Panc1 (cell line): ENCODE measurements around the gene ADGRV1. TPM values are rescaled to one million over a fixed set of nuclear protein-coding genes. Genes with fewer than 3 reads are reported as not detected.

Experiments used
- ATAC-seq: fragments of 200-7000 bp; cut with Tn5 transposase; 2 replicates; pipeline ENCODE4 v1.9.1; 2020; ENCODE audit warnings: mild to moderate bottlenecking, moderate library complexity
- BruUV-seq: library from RNA; stranded (reverse); fragments of 400-500 nt; replicated peaks from 2 replicates; lab custom pipeline; 2021; lab: Mats Ljungman, UMichigan
- CTCF ChIA-PET: fragments of 300-600 bp; sonication (Branson Sonifier 250); formaldehyde crosslinking; loops from one replicate; lab custom pipeline; 2022; ENCODE audit warnings: antibody characterized with exemption; lab: Charles Lee
- POLR2A ChIA-PET: fragments of 300-600 bp; sonication (Branson Sonifier 250); formaldehyde crosslinking; loops from one replicate; lab custom pipeline; 2022; ENCODE audit warnings: antibody characterized with exemption; lab: Charles Lee
- DNase-seq: peaks from one replicate; pipeline ENCODE4 v3.0.0-alpha.2; 2010; ENCODE audit warnings: low read depth, low spot score
- H3K27ac ChIP-seq: 2 replicates; pipeline ENCODE4 v1.5.1; 2011; ENCODE audit warnings: mild to moderate bottlenecking, low read length, inconsistent platforms
- H3K27me3 ChIP-seq: fragments of 200-500 bp; sonication (Bioruptor generic); 2 replicates; pipeline ENCODE4 v1.6.0; 2014; ENCODE audit warnings: low read length, inconsistent platforms; ENCODE audit not compliant: control insufficient read depth, insufficient read depth
- H3K36me3 ChIP-seq: fragments of 200-500 bp; sonication (Bioruptor generic); 2 replicates; pipeline ENCODE4 v1.5.1; 2014; ENCODE audit warnings: inconsistent platforms, mild to moderate bottlenecking, low read length, moderate library complexity; ENCODE audit not compliant: control insufficient read depth, insufficient read depth
- H3K4me1 ChIP-seq: 2 replicates; pipeline ENCODE4 v1.5.1; 2011; ENCODE audit warnings: inconsistent platforms, mild to moderate bottlenecking, low read length, moderate library complexity; ENCODE audit not compliant: control insufficient read depth, insufficient read depth
- H3K4me3 ChIP-seq, 2 experiments: 2 replicates each; pipeline ENCODE4 v1.5.1; 2011 to 2012; ENCODE audit warnings: low read depth in 2 of 2, low read length in 2 of 2, mild to moderate bottlenecking in 2 of 2, inconsistent platforms in 1 of 2, moderate library complexity in 1 of 2
- H3K9me3 ChIP-seq: fragments of 200-500 bp; sonication (Bioruptor generic); 2 replicates; pipeline ENCODE4 v1.5.1; 2014; ENCODE audit warnings: low read depth, mild to moderate bottlenecking, inconsistent platforms, low read length, moderate library complexity; ENCODE audit not compliant: control insufficient read depth, insufficient read depth
- CTCF ChIP-seq: fragments of 450-650 bp; IDR thresholded peaks from 2 replicates; pipeline ENCODE4 v1.5.1; 2017; ENCODE audit warnings: mild to moderate bottlenecking
- POLR2AphosphoS5 ChIP-seq: IDR thresholded peaks from 2 replicates; pipeline ENCODE4 v1.6.1; 2012; ENCODE audit warnings: mild to moderate bottlenecking, low read depth, low read length, moderate library complexity
- REST ChIP-seq, 2 experiments: IDR thresholded peaks; 2 replicates each; pipeline ENCODE4 v1.6.1; 2011 to 2012; ENCODE audit warnings: low read depth in 2 of 2, control low read depth in 1 of 2, low read length in 1 of 2, mild to moderate bottlenecking in 1 of 2, moderate library complexity in 1 of 2; ENCODE audit not compliant: insufficient read depth in 1 of 2
- SIN3A ChIP-seq: IDR thresholded peaks from 2 replicates; pipeline ENCODE4 v1.6.1; 2012; ENCODE audit warnings: low read depth, mild to moderate bottlenecking, low read length, moderate library complexity, borderline replicate concordance; ENCODE audit not compliant: insufficient read depth
- TCF7L2 ChIP-seq: IDR thresholded peaks from 2 replicates; pipeline ENCODE4 v1.6.1; 2011; ENCODE audit warnings: mild to moderate bottlenecking, low read depth, low read length, inconsistent platforms
- in situ Hi-C: cut with HindIII; loops from 2 replicates; pipeline ENCODE4 v1.10.0; 2016; ENCODE audit warnings: low sequenced_read_pairs, low pct_unique_long_range_greater_than_20kb
- intact Hi-C: fragments of 100-400 bp; cut with micrococcal nuclease; formaldehyde crosslinking; loops from one replicate; pipeline ENCODE4 v1.10.0; 2022; ENCODE audit not compliant: unreplicated experiment
- total RNA-seq: library from RNA; stranded (reverse); gene quantifications from one replicate; pipeline ENCODE4 v1.2.1, GENCODE V29; 2021; ENCODE audit not compliant: unreplicated experiment

ADGRV1 gene
- total RNA-seq, 1 experiment from 2014 or later: 0.49 TPM

- CTCF ChIA-PET: no interaction called here
These were observed 85.5 kb downstream of the ADGRV1 start for GRCh38 chr5:90644132-90644531.

GRCh38 chr5:90645024-90645610 lies 86.5 kb downstream of the ADGRV1 start:
- Histone ChIP-seq H3K27me3 (peaks cover 4% of the 10 kb centered on the region), H3K4me1 (no peaks in the 10 kb centered on the region), H3K36me3 (no peaks in the 10 kb centered on the region), H3K9me3 (no peaks in the 10 kb centered on the region), H3K27ac (no peak overlapping the region), H3K4me3 (no peak overlapping the region)
- intact Hi-C loops (no loop called here), in situ Hi-C loops (no loop called here)
- DNase-seq (no peak), ATAC-seq (no peak)
- BruUV-seq: no TSS peak
- TF ChIP-seq CTCF: no peak
- TF ChIP-seq POLR2AphosphoS5: no peak
- TF ChIP-seq TCF7L2: no peak
- TF ChIP-seq SIN3A: no peak
- no peak for TF ChIP-seq REST (IDR thresholded peaks at IDR 0.05; ENCODE audit: insufficient read depth in 1 of 2, low read depth in 2 of 2, low read length in 1 of 2)
- CTCF ChIA-PET: no interaction called here
- POLR2A ChIA-PET: no interaction called here

More at GRCh38 chr5:90644132-90644531, 85.5 kb downstream of the ADGRV1 start:
- Histone ChIP-seq H3K9me3 (no peaks in the 10 kb centered on the region), H3K4me1 (no peaks in the 10 kb centered on the region), H3K4me3 (no peak overlapping the region), H3K36me3 (no peaks in the 10 kb centered on the region), H3K27ac (no peak overlapping the region), H3K27me3 (peaks cover 4% of the 10 kb centered on the region)
- POLR2A ChIA-PET: no interaction called here
- in situ Hi-C loops (no loop called here), intact Hi-C loops (no loop called here)
- no peak for TF ChIP-seq CTCF
- no peak for TF ChIP-seq REST (IDR thresholded peaks at IDR 0.05; ENCODE audit: insufficient read depth in 1 of 2, low read depth in 2 of 2, low read length in 1 of 2)
- no peak for TF ChIP-seq TCF7L2
- no peak for TF ChIP-seq SIN3A
- TF ChIP-seq POLR2AphosphoS5: no peak
- ATAC-seq: no peak
- no TSS peak for BruUV-seq
- no peak for DNase-seq
